ENCODE data around the gene GP1BA. TPM values are rescaled to one million over a fixed set of nuclear protein-coding genes. Genes with fewer than 3 reads are reported as not detected.
A peak's percentile ranks its signal among the peaks of the same experiment; 100 is the strongest.

GP1BA gene
- total RNA-seq, 1 experiment from 2014 or later: not detected

DNA sequence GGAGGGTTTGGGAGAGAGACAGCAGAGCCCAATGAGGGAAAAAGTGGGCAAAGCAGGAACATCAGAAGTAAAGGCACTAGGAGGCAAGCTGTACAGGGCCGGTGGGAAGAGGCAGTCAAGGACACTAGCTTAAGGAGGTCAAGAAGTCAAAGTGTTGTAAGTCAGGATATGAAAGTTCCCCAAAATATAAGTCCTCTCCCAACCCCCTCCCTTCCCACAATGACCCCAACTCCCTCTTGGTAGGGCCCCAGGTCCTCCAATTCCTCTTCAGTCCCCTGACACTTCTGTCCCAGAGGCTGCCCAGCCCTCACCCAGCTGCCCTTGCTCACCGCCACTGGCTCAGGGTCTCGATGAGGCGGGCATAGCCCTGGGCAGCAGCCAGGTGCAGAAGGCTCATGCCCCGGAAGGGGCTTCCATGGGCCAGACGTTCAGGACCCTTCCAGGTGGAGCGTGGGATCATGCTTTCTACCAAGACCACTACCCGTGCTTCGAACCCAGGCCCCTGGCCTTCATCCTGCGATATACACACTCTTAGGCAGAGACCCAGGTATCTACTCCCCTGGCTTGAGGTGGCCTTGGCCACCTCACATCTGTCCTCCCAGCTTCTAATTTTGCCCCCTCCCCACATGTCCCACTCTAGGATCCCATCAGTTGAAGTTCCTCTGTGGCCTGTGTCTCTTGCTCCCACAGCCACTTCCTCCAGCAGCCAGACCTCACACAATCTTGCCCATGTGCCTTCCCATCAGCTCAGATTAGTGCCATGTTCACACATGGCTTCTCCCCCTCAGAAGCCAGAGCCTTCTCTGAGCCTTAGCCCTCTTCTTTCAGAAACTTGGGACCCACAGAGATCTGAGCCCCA is 41.4 kb downstream of the GP1BA start:
- no peak for DNase-seq (ENCODE audit: low read depth)

DNA sequence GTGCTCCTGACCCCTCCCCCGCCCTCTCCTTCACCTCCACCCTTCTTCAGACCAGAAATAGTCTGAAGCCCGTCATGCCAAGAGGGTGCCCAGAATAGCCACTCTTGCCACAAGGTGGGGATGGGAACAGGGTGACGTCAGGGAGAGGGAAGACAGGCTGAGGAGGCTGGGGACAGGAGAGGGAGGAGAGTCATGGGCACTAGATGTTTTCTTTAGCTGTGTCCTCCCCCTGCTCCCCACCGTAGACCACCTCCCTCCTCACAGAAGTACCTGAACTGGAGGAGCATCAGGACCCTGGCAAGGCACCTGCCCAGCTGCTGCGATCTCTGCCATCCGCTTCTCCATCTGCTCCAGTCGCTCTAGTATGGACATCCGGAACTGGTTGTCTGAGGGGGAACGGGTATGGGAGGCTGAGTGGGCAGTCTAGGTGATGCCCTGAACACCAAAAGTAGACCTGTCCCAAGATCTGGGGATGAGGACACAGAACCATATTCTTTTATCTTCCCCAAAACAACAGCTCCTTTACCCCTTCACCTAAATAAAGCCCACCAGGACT is 42.1 kb downstream of the GP1BA start:
- DNase-seq (ENCODE audit: low read depth): no peak

DNA sequence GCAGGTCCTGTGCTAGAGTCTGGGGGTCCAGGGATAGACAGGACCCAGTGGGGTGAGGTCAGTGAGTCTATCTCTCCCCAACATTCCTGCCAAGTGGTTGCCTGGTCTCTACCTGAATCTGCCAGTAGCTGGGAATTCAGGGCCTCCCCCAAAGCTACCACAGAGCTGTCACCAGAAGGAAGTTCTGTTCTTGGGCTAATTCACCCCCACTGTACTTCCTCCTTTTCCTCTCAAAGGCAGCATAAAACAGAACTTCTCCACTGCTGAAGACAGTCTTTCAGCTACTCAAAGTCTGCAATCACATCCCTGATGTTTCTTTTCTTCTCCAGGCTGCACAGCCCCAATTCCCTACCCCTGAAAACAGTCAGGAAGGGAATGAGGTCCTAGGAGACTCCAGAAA is 46.6 kb downstream of the GP1BA start:
- no peak for DNase-seq (ENCODE audit: low read depth)

GRCh38 chr17:4980644-4981216 is 48.7 kb downstream of the GP1BA start:
- DNase-seq (ENCODE audit: low read depth): peak; percentile 35

DNA sequence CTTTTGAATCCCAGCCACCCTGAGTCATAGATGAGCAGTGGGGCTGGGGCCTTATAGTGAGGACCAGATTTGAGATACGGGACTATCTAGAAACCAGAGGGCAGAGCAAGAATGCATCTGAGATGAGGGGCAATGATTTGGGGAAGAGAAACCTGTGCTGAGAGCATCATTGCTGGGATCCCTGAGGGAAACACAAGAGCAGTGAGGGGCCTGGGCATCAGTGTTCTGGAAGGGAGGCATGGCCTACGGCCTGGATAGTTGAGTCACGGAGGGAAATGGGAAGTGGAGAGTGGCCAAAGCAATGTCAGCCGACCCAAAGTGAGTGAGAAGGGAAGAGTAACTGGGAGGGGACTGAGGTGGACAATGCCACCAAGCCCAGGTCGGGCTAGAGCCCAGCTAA is 50.2 kb downstream of the GP1BA start:
- no peak for DNase-seq (ENCODE audit: low read depth)

Other genes starting within 250 kb of the GP1BA start
- gene PELP1, start 228.1 kb upstream of the GP1BA start, total RNA-seq (2014; rRNA removed; shearing (Covaris generic)): 8.8 and 23.7 TPM in 2 replicates
- gene ARRB2, start 221.6 kb upstream of the GP1BA start, total RNA-seq (2014; rRNA removed; shearing (Covaris generic)): 10.6 and 14.3 TPM in 2 replicates
- 25.4 and 26.4 TPM in 2 replicates for gene MED11, start 200.8 kb upstream of the GP1BA start, total RNA-seq (2014; rRNA removed; shearing (Covaris generic))
- gene ZMYND15, start 192.4 kb upstream of the GP1BA start, total RNA-seq (2014; rRNA removed; shearing (Covaris generic)): not detected in 2 replicates
- gene CXCL16, start 192.3 kb upstream of the GP1BA start, total RNA-seq (2014; rRNA removed; shearing (Covaris generic)): 0.12 and 0.29 TPM in 2 replicates
- not detected in 2 replicates for gene TM4SF5, start 160.4 kb upstream of the GP1BA start, total RNA-seq (2014; rRNA removed; shearing (Covaris generic))
- 0.96 and 1.3 TPM in 2 replicates for gene VMO1, start 145.9 kb upstream of the GP1BA start, total RNA-seq (2014; rRNA removed; shearing (Covaris generic))
- gene GLTPD2, start 143.3 kb upstream of the GP1BA start, total RNA-seq (2014; rRNA removed; shearing (Covaris generic)): not detected in 2 replicates
- 319 and 393 TPM in 2 replicates for gene PSMB6, start 136.1 kb upstream of the GP1BA start, total RNA-seq (2014; rRNA removed; shearing (Covaris generic))
- 7.0 and 12.1 TPM in 2 replicates for gene PLD2, start 125.1 kb upstream of the GP1BA start, total RNA-seq (2014; rRNA removed; shearing (Covaris generic))
- gene MINK1, start 98.9 kb upstream of the GP1BA start, total RNA-seq (2014; rRNA removed; shearing (Covaris generic)): 11.0 and 11.1 TPM in 2 replicates
- 0.12 and 0.20 TPM in 2 replicates for gene C17orf107, start 32.7 kb upstream of the GP1BA start, total RNA-seq (2014; rRNA removed; shearing (Covaris generic))
- gene CHRNE, start 29.2 kb upstream of the GP1BA start, total RNA-seq (2014; rRNA removed; shearing (Covaris generic)): not detected in 2 replicates
- gene SLC25A11, start 7.8 kb downstream of the GP1BA start, total RNA-seq (2014; rRNA removed; shearing (Covaris generic)): 45.3 and 71.5 TPM in 2 replicates
- gene RNF167, start 8.0 kb downstream of the GP1BA start, total RNA-seq (2014; rRNA removed; shearing (Covaris generic)): 24.0 and 25.2 TPM in 2 replicates
- gene PFN1, start 16.3 kb downstream of the GP1BA start, total RNA-seq (2014; rRNA removed; shearing (Covaris generic)): 894 and 1,372 TPM in 2 replicates
- gene ENO3, start 18.8 kb downstream of the GP1BA start, total RNA-seq (2014; rRNA removed; shearing (Covaris generic)): 2.3 and 2.9 TPM in 2 replicates
- 33.2 and 35.9 TPM in 2 replicates for gene SPAG7, start 35.5 kb downstream of the GP1BA start, total RNA-seq (2014; rRNA removed; shearing (Covaris generic))
- 2.9 and 3.9 TPM in 2 replicates for gene CAMTA2, start 55.4 kb downstream of the GP1BA start, total RNA-seq (2014; rRNA removed; shearing (Covaris generic))
- gene INCA1, start 65.2 kb downstream of the GP1BA start, total RNA-seq (2014; rRNA removed; shearing (Covaris generic)): 0.24 TPM in 1 of 2 replicates, not detected in the other
- 21.4 and 32.9 TPM in 2 replicates for gene KIF1C, start 65.7 kb downstream of the GP1BA start, total RNA-seq (2014; rRNA removed; shearing (Covaris generic))
- gene SLC52A1, start 103.1 kb downstream of the GP1BA start, total RNA-seq (2014; rRNA removed; shearing (Covaris generic)): not detected in 2 replicates
- gene ZFP3, start 146.2 kb downstream of the GP1BA start, total RNA-seq (2014; rRNA removed; shearing (Covaris generic)): 0.36 and 0.39 TPM in 2 replicates
- 6.0 and 9.6 TPM in 2 replicates for gene ZNF232, start 179.6 kb downstream of the GP1BA start, total RNA-seq (2014; rRNA removed; shearing (Covaris generic))
- not detected in 2 replicates for gene USP6, start 183.8 kb downstream of the GP1BA start, total RNA-seq (2014; rRNA removed; shearing (Covaris generic))

All from RPMI7951 (cell line).